ENCODE measurements around the gene MBLAC1. TPM values are rescaled to one million over a fixed set of nuclear protein-coding genes. Genes with fewer than 3 reads are reported as not detected.

MBLAC1 gene, protein sequence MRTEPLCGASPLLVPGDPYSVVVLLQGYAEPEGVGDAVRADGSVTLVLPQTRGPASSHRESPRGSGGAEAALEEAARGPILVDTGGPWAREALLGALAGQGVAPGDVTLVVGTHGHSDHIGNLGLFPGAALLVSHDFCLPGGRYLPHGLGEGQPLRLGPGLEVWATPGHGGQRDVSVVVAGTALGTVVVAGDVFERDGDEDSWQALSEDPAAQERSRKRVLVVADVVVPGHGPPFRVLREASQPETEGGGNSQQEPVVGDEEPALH
- total RNA-seq, result 1.8 and 4.7 TPM in 2 replicates

DNA sequence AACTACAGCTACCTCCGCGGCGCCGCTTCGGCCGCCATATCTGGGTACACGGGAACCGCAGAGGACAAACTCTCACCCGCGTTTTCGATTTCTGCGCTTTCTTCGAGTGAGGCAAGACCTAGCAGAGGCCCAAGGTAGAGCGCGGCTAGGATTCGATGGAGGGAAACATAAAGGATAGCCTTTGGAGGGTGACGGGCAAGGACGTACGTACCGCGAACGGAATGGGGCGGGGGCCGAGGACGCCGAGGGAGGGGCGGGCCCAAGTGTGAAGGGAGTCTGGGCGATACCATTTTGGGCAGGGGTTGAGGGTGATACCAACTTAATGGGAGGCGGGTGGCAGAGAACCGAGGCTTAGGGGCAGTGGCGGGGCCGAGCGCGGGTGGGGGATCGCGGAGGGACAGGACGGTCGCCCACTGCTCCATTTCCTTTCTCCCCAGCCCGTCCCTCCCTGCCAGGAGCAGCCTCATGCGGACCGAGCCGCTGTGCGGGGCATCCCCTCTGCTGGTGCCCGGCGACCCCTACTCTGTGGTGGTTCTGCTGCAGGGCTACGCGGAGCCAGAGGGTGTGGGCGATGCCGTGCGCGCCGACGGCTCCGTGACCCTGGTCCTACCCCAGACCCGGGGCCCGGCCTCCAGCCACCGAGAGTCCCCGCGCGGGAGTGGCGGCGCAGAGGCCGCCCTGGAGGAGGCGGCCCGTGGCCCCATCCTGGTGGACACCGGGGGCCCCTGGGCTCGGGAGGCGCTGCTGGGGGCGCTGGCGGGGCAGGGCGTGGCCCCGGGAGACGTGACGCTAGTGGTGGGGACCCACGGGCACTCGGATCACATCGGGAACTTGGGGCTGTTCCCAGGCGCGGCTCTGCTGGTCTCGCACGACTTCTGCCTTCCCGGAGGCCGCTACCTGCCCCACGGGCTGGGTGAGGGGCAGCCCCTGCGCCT is at the start of gene MBLAC1:
MBLAC1 (plus strand) TSS at position 37 of the 935 bp plus-strand sequence; CDS start at position 466, 429 bp downstream.

GRCh38 chr7:100081535-100082102 is 45.1 kb upstream of the MBLAC1 start, which contains the start of gene ZNF3:
Gene ZNF3 (minus strand): TSS chr7:100081723. CDS start chr7:100077357, 4,366 bp downstream.

GRCh38 chr7:100088621-100089457 is 37.9 kb upstream of the MBLAC1 start, which contains the start of gene COPS6:
Gene COPS6 (plus strand): TSS chr7:100088969. CDS start chr7:100088991, 22 bp downstream.

DNA sequence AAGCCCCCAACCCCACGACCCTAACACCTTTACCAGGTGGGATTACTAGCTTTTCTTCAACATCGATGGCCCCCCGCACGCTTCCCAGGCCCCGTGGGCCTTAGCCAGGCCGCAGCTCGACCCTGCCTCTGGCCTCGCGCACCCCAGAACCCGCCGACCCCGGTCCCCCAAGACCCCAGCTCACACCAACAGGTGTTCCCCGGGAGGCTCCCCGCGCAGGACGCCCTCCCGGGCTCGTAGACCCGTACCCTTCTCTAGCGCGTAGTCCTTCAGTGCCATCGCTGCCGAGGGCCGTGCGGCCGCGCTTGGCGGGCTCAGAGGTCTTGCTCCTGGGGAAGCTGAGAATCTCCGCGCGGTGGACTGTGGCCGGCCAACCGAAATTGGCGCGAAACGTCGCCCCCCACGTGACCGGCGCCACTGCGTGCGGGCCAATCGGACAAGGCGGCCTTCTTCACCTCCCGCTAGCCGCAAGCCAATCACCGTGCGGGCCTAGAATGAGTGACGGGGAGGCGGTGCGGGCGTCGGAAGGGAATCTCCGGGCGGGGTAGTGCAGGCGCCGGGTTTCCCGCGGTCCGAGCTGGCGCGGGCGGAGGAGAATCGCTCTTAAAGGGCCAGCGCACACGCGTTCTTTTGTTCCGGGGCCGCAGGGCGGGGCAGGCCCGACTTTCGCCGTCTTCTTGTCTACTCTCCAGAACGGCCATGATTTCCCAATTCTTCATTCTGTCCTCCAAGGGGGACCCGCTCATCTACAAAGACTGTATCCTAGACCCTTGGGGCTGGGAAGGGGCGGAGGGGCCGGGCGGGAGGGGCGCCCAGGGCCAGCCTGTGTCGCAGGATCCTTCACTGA is 25.5 kb upstream of the MBLAC1 start, which contains the start of the genes AP4M1 and MCM7:
AP4M1 (plus strand) TSS at position 628 of the 847 bp plus-strand sequence; CDS start at position 700, 72 bp downstream.
MCM7 (minus strand) TSS at position 382 of the 847 bp plus-strand sequence; CDS start at position 279, 103 bp downstream.

DNA sequence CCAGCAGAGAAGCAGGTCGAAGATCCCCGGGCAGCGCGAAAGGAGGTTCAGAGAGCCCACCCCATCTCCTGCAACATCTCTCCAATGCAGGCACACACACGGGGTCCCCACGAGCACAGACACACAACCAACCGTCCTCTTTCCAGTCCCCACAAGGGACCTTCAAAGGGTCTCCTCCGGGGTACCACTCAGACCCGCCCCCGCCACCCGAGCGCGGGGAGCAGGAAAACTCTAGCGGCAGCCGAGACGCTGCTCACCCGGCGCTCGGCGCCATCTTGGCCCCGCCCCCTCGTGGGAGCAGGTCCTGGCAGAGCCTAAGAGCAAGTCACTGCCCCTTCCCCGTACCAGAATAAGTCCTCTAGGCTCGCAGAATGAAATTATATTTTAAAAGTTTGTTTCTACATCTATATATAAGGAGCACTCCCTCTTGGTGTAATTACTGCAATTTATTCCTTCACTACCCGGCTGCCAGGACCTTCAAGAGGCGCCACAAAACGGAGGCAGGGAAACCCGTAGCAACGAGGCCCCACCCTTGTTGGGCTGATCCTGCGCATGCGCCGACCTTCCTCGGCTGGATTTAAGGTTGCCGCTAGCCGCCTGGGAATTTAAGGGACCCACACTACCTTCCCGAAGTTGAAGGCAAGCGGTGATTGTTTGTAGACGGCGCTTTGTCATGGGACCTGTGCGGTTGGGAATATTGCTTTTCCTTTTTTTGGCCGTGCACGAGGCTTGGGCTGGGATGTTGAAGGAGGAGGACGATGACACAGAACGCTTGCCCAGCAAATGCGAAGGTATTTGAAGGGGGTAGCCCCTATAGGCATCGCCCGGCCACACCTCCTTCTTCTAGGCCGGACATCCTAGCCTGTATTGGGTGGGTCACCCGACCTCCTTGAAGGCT is 7.4 kb upstream of the MBLAC1 start, which contains the start of the genes CNPY4 and TAF6:
CNPY4 (plus strand) TSS at position 563 of the 898 bp plus-strand sequence; CDS start at position 674, 111 bp downstream.
TAF6 (minus strand) TSS at position 287 of the 898 bp plus-strand sequence. CDS start 5,149 bp downstream, outside the sequence.

GRCh38 chr7:100148559-100149328 is 22.0 kb downstream of the MBLAC1 start, which contains the start of gene LAMTOR4:
Gene LAMTOR4 (plus strand): TSS chr7:100148918. CDS start chr7:100148973, 55 bp downstream.

DNA sequence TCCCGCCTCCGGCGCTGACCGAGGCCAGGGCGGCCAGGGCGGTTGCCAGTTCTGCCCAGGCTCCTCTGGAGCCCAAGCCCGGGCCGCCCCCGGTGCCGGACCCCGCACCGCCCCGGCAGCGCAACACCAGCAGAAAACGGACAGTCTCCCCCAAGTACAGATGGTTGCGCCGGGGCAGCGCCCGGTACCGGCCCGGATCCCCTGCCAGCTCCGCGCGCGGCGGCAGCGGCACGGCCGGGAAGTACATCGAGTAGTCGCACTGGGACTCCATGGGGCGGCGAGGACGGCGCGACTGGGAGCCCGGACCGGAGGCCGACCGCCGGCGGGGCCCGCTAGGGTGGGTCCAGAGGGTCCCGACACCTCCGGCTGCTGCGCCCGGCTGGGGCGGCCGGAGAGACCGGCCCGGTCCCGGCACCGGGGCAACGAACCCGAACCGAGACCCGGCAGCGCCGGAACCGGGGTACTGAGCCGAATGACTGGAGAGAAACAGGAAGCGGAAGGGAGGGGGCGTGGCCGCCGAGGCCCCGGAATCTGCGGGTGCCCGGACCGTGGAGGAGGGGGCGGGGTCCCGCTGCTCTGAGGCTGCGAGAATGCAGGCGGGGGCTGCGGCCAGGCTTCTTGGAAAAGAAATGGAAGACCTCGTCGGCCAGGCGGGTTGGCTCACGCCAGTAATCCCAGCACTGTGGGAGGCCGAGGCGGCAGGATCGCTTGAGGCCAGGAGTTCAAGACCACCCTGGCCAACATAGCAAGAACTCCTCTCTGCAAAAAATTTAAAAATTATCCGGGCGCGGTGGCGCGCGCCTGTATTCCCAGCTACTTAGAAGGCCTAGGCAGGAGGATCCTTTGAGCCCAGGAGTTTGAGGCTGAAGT is 31.7 kb downstream of the MBLAC1 start, which contains the start of gene TRAPPC14:
TRAPPC14 (minus strand) TSS at position 495 of the 870 bp plus-strand sequence; CDS start at position 271, 224 bp downstream.

DNA sequence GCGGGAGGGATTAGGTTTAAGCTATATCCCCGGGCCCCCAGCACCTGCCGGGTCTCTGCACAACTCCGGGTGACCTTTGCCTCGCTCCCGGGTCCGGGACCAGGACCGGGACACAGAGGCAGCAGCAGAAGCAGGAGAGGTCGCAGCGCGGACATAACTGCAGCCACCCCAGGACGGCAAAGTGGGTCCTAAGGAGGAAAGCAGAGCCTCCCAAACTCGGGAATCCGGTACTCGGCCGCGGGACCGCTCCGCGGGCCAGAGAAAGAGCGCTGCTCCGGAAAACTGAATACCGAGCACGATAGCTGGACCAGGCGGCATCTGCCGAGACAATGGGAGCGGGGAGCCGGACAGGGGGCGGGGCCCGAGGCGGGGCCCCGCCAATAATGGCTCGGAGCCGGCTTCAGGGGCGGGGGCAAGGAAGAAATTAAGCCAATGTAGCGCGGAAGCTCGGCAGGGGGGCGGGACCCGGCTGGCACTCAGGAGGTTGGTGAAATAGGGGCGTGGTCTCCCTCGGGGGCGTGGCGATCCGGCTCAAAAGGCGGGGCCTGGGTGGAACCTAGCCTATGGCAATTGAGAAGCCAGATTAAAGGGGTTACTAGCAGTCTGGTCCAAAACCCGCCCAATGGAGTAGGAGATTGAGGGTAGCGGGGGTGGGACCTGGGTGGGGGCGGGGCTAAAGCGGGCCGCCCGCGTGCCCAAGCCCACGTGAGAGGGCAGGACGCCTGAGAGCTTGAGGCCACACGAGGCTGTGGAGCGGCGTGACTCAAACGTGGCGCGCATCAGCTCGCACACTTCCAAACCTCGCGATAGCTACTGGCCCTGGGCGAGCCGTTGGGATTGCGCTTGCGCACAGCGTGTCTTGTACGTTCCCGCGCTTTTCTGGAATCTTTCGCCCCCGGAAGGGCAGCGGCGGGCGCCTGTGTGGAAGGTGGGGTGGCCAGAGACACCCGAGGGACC is 50.6 kb downstream of the MBLAC1 start, which contains the start of the genes GPC2 and STAG3:
GPC2 (minus strand) TSS at position 337 of the 957 bp plus-strand sequence; CDS start at position 155, 182 bp downstream.
STAG3 (plus strand) TSS at position 874 of the 957 bp plus-strand sequence. CDS start 2,639 bp downstream, outside the sequence.

Other genes with a start within 250 kb of the MBLAC1 start
- gene OR2AE1, start 249.9 kb upstream of the MBLAC1 start, total RNA-seq, result 0.16 and 0.34 TPM in 2 replicates
- 23.3 and 26.1 TPM in 2 replicates for gene TRIM4, start 207.4 kb upstream of the MBLAC1 start, total RNA-seq
- not detected in 2 replicates for gene GJC3, start 197.3 kb upstream of the MBLAC1 start, total RNA-seq
- not detected in 2 replicates for gene AZGP1, start 150.9 kb upstream of the MBLAC1 start, total RNA-seq
- 35.5 and 51.7 TPM in 2 replicates for gene ZKSCAN1, start 111.4 kb upstream of the MBLAC1 start, total RNA-seq
- 8.8 and 10.2 TPM in 2 replicates for gene ZSCAN21, start 77.2 kb upstream of the MBLAC1 start, total RNA-seq
- gene ZNF3, start 45.2 kb upstream of the MBLAC1 start, total RNA-seq, result 22.9 and 25.6 TPM in 2 replicates
- 82.7 and 117 TPM in 2 replicates for gene COPS6, start 38.0 kb upstream of the MBLAC1 start, total RNA-seq
- 24.1 and 28.4 TPM in 2 replicates for gene MCM7, start 25.6 kb upstream of the MBLAC1 start, total RNA-seq
- gene AP4M1, start 25.3 kb upstream of the MBLAC1 start, total RNA-seq, result 28.9 and 29.3 TPM in 2 replicates
- gene TAF6, start 7.6 kb upstream of the MBLAC1 start, total RNA-seq, result 17.9 and 23.8 TPM in 2 replicates
- 44.4 and 75.6 TPM in 2 replicates for gene CNPY4, start 7.3 kb upstream of the MBLAC1 start, total RNA-seq
- gene LAMTOR4, start 22.0 kb downstream of the MBLAC1 start, total RNA-seq, result 128 and 148 TPM in 2 replicates
- gene TRAPPC14, start 31.8 kb downstream of the MBLAC1 start, total RNA-seq, result 4.4 and 5.9 TPM in 2 replicates
- 2.8 and 5.4 TPM in 2 replicates for gene GAL3ST4, start 41.6 kb downstream of the MBLAC1 start, total RNA-seq
- 0.95 and 1.5 TPM in 2 replicates for gene GPC2, start 50.4 kb downstream of the MBLAC1 start, total RNA-seq
- gene STAG3, start 51.0 kb downstream of the MBLAC1 start, total RNA-seq, result 0.32 and 0.69 TPM in 2 replicates
- not detected in 2 replicates for gene PVRIG, start 93.0 kb downstream of the MBLAC1 start, total RNA-seq
- gene SPDYE3, start 180.7 kb downstream of the MBLAC1 start, total RNA-seq, result not detected in 2 replicates
- gene PILRB, start 231.2 kb downstream of the MBLAC1 start, total RNA-seq, result 5.0 and 5.4 TPM in 2 replicates
- 0.26 and 0.32 TPM in 2 replicates for gene PILRA, start 246.5 kb downstream of the MBLAC1 start, total RNA-seq

All from bronchial smooth muscle cell (primary cell).